ENCODE results near the gene ASB6.
A peak's percentile ranks its signal among the peaks of the same experiment; 100 is the strongest.

Gene ASB6

DNA sequence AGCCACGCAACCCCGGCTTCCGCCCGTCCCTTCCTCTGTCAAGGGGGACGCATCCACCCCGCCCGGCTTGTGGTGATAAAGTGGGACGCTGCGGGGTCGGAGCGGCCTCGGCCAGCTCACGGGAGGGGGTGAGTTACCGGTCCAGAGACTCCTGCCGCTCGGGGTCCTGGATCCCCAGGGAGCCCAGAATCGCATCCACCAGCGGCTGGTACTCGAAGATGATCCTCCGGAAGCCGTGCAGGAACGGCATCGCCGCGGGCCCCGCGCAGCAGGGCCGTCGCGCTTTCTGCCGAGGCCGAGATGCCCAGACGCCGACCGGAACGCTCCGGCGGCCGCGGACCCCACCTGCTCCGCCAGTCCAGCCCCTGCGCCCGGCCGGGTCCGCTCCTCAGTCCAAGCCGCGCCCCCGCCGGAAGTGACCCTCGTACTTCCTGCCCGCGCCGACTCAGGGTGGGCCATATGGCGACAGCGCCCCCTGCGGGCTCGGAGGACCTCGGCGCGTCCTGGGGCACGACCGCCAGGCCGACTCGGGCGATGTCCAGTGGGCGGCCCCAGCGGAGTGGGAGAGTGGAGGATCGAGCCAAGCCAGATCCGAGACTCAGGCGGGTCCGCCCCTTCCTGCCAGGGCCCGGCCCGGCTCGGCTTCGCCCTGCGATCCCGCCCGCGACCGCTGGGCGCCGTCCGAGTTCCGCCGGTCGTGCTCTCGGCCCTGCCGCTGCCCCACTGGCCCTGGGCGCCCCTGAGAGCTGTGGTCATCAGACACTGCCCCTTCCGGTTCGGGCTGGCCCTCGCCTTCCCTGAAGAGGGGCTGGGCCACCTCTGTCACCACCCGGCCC is at the start of gene ASB6:
Gene ASB6 (minus strand): TSS at position 402 of the 836 bp plus-strand sequence. CDS start 152 bp downstream, at position 250.
- Histone ChIP-seq H3K27me3 (ENCODE audit: insufficient read depth, poor library complexity, severe bottlenecking) (no peaks in the 10 kb centered on the region), H3K27ac (ENCODE audit: poor library complexity, severe bottlenecking) (peak within 1 kb of the TSS; percentile 25), H3K4me3 (ENCODE audit: severe bottlenecking) (peak within 1 kb of the TSS; percentile 75), H3K4me1 (ENCODE audit: insufficient read depth, poor library complexity, severe bottlenecking) (peaks cover 7% of the 10 kb centered on the region), H3K9me3 (ENCODE audit: severe bottlenecking) (no peaks in the 10 kb centered on the region), H3K36me3 (ENCODE audit: low read depth) (peaks cover 30% of the 10 kb centered on the region)
- DNase-seq (ENCODE audit: low spot score) (peak; percentile 93), ATAC-seq (ENCODE audit: low read depth) (peak; percentile 87)
- TF ChIP-seq CTCF (IDR thresholded peaks at IDR 0.05; ENCODE audit: poor library complexity, severe bottlenecking): peak; percentile 99

DNA sequence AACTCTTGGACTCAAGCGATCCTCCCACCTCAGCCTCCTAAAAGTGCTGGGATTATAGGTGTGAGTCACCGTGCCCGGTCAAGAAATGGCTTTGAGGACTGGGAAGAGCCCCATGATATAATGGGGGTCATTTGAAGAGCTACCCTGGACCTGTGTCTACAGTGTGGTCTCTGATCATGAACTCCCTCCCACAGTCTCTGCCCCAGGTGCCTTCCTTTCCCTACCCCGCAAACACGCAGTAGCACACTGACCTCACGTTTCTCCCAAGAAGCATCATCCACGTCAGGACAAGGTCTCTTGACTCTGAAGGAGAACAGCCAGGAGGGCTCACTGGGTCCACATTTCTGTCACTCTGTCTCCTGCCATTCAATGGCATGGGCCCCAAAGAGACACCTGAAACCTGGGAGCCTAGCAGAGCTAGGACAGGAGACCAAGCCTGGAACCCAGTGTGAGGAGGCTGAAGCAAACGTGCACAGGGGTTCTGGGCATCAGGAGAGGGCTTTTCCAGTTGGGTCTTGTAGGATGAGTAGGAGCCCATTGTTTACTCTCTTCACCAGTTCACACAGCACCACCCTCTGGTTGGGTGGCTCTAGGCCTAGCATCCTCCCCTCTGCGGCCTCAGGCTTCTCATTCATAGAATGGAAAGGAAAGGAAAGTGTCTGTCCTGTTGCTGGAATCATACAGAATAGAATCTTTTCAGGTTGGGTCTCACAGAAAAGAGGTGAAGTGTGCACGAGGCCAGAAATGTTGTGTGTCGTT is 46.5 kb upstream of the ASB6 start:
- Histone ChIP-seq H3K4me3 (ENCODE audit: severe bottlenecking) (no peak overlapping the region), H3K4me1 (ENCODE audit: insufficient read depth, poor library complexity, severe bottlenecking) (no peaks in the 10 kb centered on the region), H3K9me3 (ENCODE audit: severe bottlenecking) (no peaks in the 10 kb centered on the region), H3K27me3 (ENCODE audit: insufficient read depth, poor library complexity, severe bottlenecking) (no peaks in the 10 kb centered on the region), H3K36me3 (ENCODE audit: low read depth) (no peaks in the 10 kb centered on the region), H3K27ac (ENCODE audit: poor library complexity, severe bottlenecking) (no peak overlapping the region)
- DNase-seq (ENCODE audit: low spot score) (no peak), ATAC-seq (ENCODE audit: low read depth) (no peak)
- TF ChIP-seq CTCF (IDR thresholded peaks at IDR 0.05; ENCODE audit: poor library complexity, severe bottlenecking): no peak

DNA sequence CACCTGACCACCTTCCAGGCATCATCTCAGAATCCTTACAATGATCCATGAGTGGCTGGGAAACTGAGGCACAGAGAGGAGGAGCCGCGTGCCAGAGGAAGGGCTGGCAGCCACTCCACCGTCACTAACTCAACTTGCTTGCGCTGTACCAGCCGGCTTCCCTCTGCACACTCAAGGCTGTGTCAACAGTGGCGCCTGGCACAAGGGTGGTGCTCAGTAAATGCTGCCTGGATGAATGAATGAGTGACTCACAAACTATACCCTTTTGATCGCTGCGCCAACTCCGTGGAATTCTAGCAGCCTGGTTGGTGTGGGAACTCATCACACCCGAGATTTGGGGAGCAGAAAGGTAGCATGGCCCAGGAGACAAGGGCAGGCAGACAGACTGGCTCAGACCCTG is 45.4 kb upstream of the ASB6 start:
- Histone ChIP-seq H3K27ac (ENCODE audit: poor library complexity, severe bottlenecking) (no peak overlapping the region), H3K4me1 (ENCODE audit: insufficient read depth, poor library complexity, severe bottlenecking) (no peaks in the 10 kb centered on the region), H3K27me3 (ENCODE audit: insufficient read depth, poor library complexity, severe bottlenecking) (no peaks in the 10 kb centered on the region), H3K36me3 (ENCODE audit: low read depth) (no peaks in the 10 kb centered on the region), H3K9me3 (ENCODE audit: severe bottlenecking) (no peaks in the 10 kb centered on the region), H3K4me3 (ENCODE audit: severe bottlenecking) (no peak overlapping the region)
- ATAC-seq (ENCODE audit: low read depth) (peak; percentile 56; the same call in 2 of the 3 replicates), DNase-seq (ENCODE audit: low spot score) (no peak)
- TF ChIP-seq CTCF (IDR thresholded peaks at IDR 0.05; ENCODE audit: poor library complexity, severe bottlenecking): no peak

GRCh38 chr9:129686736-129687135 is 44.8 kb upstream of the ASB6 start:
- no peaks in the 10 kb centered on the region for H3K27me3 ChIP-seq (ENCODE audit: insufficient read depth, poor library complexity, severe bottlenecking)
- no peak for DNase-seq (ENCODE audit: low spot score)
- no peak overlapping the region for H3K27ac ChIP-seq (ENCODE audit: poor library complexity, severe bottlenecking)
- no peaks in the 10 kb centered on the region for H3K4me1 ChIP-seq (ENCODE audit: insufficient read depth, poor library complexity, severe bottlenecking)
- no peak for ATAC-seq (ENCODE audit: low read depth)
- no peak overlapping the region for H3K4me3 ChIP-seq (ENCODE audit: severe bottlenecking)
- no peaks in the 10 kb centered on the region for H3K9me3 ChIP-seq (ENCODE audit: severe bottlenecking)
- no peaks in the 10 kb centered on the region for H3K36me3 ChIP-seq (ENCODE audit: low read depth)
- no peak for TF ChIP-seq CTCF (IDR thresholded peaks at IDR 0.05; ENCODE audit: poor library complexity, severe bottlenecking)
